Muscle layer of colon (tissue), 2 donors: ENCODE data around the gene ANTXR2.

Source experiments
- H3K27ac ChIP-seq: one replicate; pipeline ENCODE4 v1.7.0; 2013; ENCODE audit warnings: low read depth, mild to moderate bottlenecking, low read length, moderate library complexity
- H3K27me3 ChIP-seq, 2 donors: one replicate each; pipeline ENCODE4 v1.7.0; 2013; ENCODE audit warnings: low read length in 2 of 2, mild to moderate bottlenecking in 2 of 2; ENCODE audit not compliant: insufficient read depth in 2 of 2, control insufficient read depth in 1 of 2
- H3K36me3 ChIP-seq: one replicate; pipeline ENCODE4 v1.7.0; 2013; ENCODE audit warnings: mild to moderate bottlenecking, low read length; ENCODE audit not compliant: insufficient read depth
- H3K4me1 ChIP-seq: one replicate; pipeline ENCODE4 v1.7.0; 2013; ENCODE audit warnings: mild to moderate bottlenecking, low read length; ENCODE audit not compliant: insufficient read depth
- H3K4me3 ChIP-seq, 2 donors: one replicate each; pipeline ENCODE4 v1.7.0; 2013; ENCODE audit warnings: low read length in 2 of 2, low read depth in 1 of 2, mild to moderate bottlenecking in 1 of 2, moderate library complexity in 1 of 2
- H3K9ac ChIP-seq: one replicate; pipeline ENCODE4 v1.7.0; 2013; ENCODE audit warnings: low read length
- H3K9me3 ChIP-seq: one replicate; pipeline ENCODE4 v1.7.0; 2013; ENCODE audit warnings: mild to moderate bottlenecking, low read length
- donor health status: abdominal sarcoma.
- donor health status: Adenocarcinoma of cecum.

Gene ANTXR2

GRCh38 chr4:80036949-80037685, 35.9 kb downstream of the ANTXR2 start:
- Histone ChIP-seq H3K9me3 (no peaks in the 10 kb centered on the region), H3K27ac (peak overlapping the region; percentile 71), H3K36me3 (peaks cover 7% of the 10 kb centered on the region), H3K4me1 (peaks cover 48% of the 10 kb centered on the region), H3K4me3 (peak overlapping the region in 1 of 2 donors; percentile 22), H3K9ac (no peak overlapping the region), H3K27me3 (no peaks in the 10 kb centered on the region)

- Histone ChIP-seq H3K4me1 (peaks cover 48% of the 10 kb centered on the region), H3K4me3 (no peak overlapping the region), H3K36me3 (peaks cover 8% of the 10 kb centered on the region), H3K27me3 (no peaks in the 10 kb centered on the region), H3K27ac (peak overlapping the region; percentile 71), H3K9ac (no peak overlapping the region), H3K9me3 (no peaks in the 10 kb centered on the region)
These were observed 36.7 kb downstream of the ANTXR2 start for GRCh38 chr4:80036306-80036705.

- Histone ChIP-seq H3K27me3 (no peaks in the 10 kb centered on the region), H3K4me1 (peaks cover 48% of the 10 kb centered on the region), H3K36me3 (peaks cover 17% of the 10 kb centered on the region), H3K9ac (no peak overlapping the region), H3K27ac (peak overlapping the region; percentile 57), H3K4me3 (no peak overlapping the region), H3K9me3 (no peaks in the 10 kb centered on the region)
These were observed 37.7 kb downstream of the ANTXR2 start for GRCh38 chr4:80035336-80035735.

- Histone ChIP-seq H3K27ac (no peak overlapping the region), H3K36me3 (peaks cover 27% of the 10 kb centered on the region), H3K27me3 (no peaks in the 10 kb centered on the region), H3K9me3 (no peaks in the 10 kb centered on the region), H3K4me1 (peaks cover 43% of the 10 kb centered on the region), H3K4me3 (no peak overlapping the region), H3K9ac (no peak overlapping the region)
These were observed 39.4 kb downstream of the ANTXR2 start for GRCh38 chr4:80033581-80033980.

- Histone ChIP-seq H3K9me3 (no peaks in the 10 kb centered on the region), H3K4me3 (no peak overlapping the region), H3K4me1 (peaks cover 12% of the 10 kb centered on the region), H3K9ac (no peak overlapping the region), H3K27ac (no peak overlapping the region), H3K36me3 (peaks cover 41% of the 10 kb centered on the region), H3K27me3 (no peaks in the 10 kb centered on the region)
These were observed 43.7 kb downstream of the ANTXR2 start for GRCh38 chr4:80029364-80029763.

- H3K9me3 ChIP-seq, result no peaks in the 10 kb centered on the region
- H3K4me3 ChIP-seq, result no peak overlapping the region
- no peaks in the 10 kb centered on the region for H3K4me1 ChIP-seq
- no peak overlapping the region for H3K9ac ChIP-seq
- no peaks in the 10 kb centered on the region for H3K27me3 ChIP-seq
- H3K36me3 ChIP-seq, result peaks cover 47% of the 10 kb centered on the region
- no peak overlapping the region for H3K27ac ChIP-seq
These were observed 45.4 kb downstream of the ANTXR2 start for GRCh38 chr4:80027611-80028010.

GRCh38 chr4:80026100-80026499, 46.9 kb downstream of the ANTXR2 start:
- Histone ChIP-seq H3K9me3 (no peaks in the 10 kb centered on the region), H3K36me3 (peaks cover 44% of the 10 kb centered on the region), H3K27ac (no peak overlapping the region), H3K9ac (no peak overlapping the region), H3K4me3 (no peak overlapping the region), H3K4me1 (no peaks in the 10 kb centered on the region), H3K27me3 (no peaks in the 10 kb centered on the region)

GRCh38 chr4:80024335-80024734, 48.7 kb downstream of the ANTXR2 start:
- H3K4me3 ChIP-seq, result no peak overlapping the region
- H3K9me3 ChIP-seq, result no peaks in the 10 kb centered on the region
- H3K4me1 ChIP-seq, result no peaks in the 10 kb centered on the region
- H3K27me3 ChIP-seq, result no peaks in the 10 kb centered on the region
- H3K27ac ChIP-seq, result no peak overlapping the region
- H3K9ac ChIP-seq, result no peak overlapping the region
- peaks cover 31% of the 10 kb centered on the region for H3K36me3 ChIP-seq

- Histone ChIP-seq H3K9me3 (no peaks in the 10 kb centered on the region), H3K4me3 (no peak overlapping the region), H3K9ac (no peak overlapping the region), H3K36me3 (peaks cover 34% of the 10 kb centered on the region), H3K27me3 (no peaks in the 10 kb centered on the region), H3K4me1 (peaks cover 6% of the 10 kb centered on the region), H3K27ac (no peak overlapping the region)
These were observed 50.7 kb downstream of the ANTXR2 start for GRCh38 chr4:80022282-80022681.

- no peaks in the 10 kb centered on the region for H3K9me3 ChIP-seq
- H3K36me3 ChIP-seq, result peaks cover 19% of the 10 kb centered on the region
- peaks cover 34% of the 10 kb centered on the region for H3K4me1 ChIP-seq
- no peaks in the 10 kb centered on the region for H3K27me3 ChIP-seq
- H3K4me3 ChIP-seq, result no peak overlapping the region
- no peak overlapping the region for H3K27ac ChIP-seq
- no peak overlapping the region for H3K9ac ChIP-seq
These were observed 55.7 kb downstream of the ANTXR2 start for GRCh38 chr4:80017125-80017854.

- Histone ChIP-seq H3K36me3 (peaks cover 18% of the 10 kb centered on the region), H3K4me1 (peaks cover 40% of the 10 kb centered on the region), H3K27ac (no peak overlapping the region), H3K9ac (no peak overlapping the region), H3K27me3 (no peaks in the 10 kb centered on the region), H3K9me3 (no peaks in the 10 kb centered on the region), H3K4me3 (no peak overlapping the region)
These were observed 56.5 kb downstream of the ANTXR2 start for GRCh38 chr4:80016506-80016905.
